GM19397 (cell line): ENCODE data around the gene PPP1R16B.
"Not testable (repeated sequence)": the region's sequence is repeated elsewhere in the genome, so short reads cannot be mapped to it uniquely, and the experiment has no call there.

Experiments
- ATAC-seq: cut with Tn5 transposase; IDR thresholded peaks from one replicate; pipeline ENCODE4 v1.9.1; 2021; ENCODE audit warnings: mild to moderate bottlenecking, moderate library complexity; ENCODE audit not compliant: unreplicated experiment

The PPP1R16B gene

GRCh38 chr20:38842558-38842981 lies 37.1 kb downstream of the PPP1R16B start:
- ATAC-seq, result peak; percentile 86

GRCh38 chr20:38843346-38843745 lies 37.8 kb downstream of the PPP1R16B start:
- no peak for ATAC-seq

DNA sequence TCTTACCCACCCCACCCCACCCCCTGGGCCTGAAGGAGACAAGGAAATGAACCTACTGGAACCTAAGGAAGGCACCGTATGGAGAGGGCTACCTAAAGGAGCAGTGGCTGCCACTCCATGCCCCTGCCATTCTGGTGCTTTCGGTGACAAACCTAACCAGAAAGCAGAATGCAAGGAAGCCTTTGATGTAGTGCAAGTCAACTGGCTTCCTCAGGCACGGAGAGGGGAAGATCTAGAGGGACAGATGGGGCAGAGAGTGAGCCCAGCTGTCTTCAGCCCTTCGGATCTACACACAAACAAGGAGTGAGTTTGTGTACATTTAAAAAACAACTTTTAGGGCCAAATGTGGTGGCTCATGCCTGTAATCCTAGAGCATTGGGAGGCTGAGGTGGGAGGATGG lies 39.5 kb downstream of the PPP1R16B start:
- no peak for ATAC-seq

- no peak for ATAC-seq
Observed at GRCh38 chr20:38847840-38848239, 42.3 kb downstream of the PPP1R16B start.

DNA sequence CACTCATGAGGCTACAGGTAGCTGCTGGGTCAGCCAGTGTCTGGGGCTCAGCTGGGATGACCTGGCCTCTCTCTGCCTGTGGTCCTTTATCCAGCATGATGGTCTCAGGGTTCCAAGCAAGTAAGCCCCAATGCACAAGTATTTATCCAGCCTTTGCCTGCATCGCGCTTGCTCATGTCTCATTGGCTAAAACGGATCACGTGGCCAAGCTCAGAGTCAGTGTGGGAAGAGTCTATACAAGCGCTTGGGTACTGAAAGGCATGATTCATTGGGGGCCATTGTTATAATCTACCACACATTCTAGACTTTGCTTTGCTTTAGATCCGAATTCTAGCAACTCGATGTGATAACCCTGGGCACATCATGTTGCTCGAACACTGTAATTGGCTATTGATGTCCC lies 48.3 kb downstream of the PPP1R16B start:
- no peak for ATAC-seq

GRCh38 chr20:38854654-38855066 lies 49.2 kb downstream of the PPP1R16B start:
- no peak for ATAC-seq

GRCh38 chr20:38855356-38855755 lies 49.9 kb downstream of the PPP1R16B start:
- ATAC-seq, result no peak

DNA sequence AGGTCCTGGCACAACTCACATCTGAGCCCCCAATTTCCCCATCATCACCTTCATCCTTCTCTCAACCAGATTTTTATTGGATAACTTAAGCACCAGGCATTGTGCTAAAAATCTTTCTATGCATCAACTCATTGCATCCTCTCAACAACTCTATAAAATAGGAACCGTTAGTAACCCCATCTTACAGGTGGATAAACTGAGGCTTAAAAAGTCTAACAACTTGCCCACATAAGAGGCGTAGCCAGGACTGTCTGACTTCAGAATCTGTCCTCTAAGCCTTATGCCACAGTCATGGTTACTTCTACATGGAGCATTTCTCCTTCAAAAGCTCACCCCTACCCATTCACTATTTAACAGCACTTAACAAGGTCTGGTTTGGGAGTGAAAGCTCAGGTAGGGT lies 51.1 kb downstream of the PPP1R16B start:
- ATAC-seq, result no peak

DNA sequence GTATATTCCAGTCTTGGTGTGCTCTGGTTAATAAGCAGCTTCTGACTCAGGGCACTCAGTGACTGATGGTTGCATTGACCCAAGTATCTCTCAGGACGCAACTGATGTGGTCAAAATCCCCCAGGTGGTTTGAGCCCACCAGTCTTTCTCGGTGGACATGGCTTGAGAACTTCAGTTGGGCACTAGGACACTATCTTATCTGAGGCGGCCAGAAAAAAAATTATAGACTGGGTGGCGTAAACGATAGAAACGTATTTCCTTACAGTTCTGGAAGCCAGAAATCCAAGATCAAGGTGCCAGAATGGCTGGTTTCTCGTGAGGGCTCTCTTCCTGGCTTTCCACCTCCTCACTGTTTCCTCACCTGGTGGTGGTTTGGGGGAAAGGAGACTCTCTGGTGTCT lies 52.2 kb downstream of the PPP1R16B start:
- ATAC-seq, result no peak

DNA sequence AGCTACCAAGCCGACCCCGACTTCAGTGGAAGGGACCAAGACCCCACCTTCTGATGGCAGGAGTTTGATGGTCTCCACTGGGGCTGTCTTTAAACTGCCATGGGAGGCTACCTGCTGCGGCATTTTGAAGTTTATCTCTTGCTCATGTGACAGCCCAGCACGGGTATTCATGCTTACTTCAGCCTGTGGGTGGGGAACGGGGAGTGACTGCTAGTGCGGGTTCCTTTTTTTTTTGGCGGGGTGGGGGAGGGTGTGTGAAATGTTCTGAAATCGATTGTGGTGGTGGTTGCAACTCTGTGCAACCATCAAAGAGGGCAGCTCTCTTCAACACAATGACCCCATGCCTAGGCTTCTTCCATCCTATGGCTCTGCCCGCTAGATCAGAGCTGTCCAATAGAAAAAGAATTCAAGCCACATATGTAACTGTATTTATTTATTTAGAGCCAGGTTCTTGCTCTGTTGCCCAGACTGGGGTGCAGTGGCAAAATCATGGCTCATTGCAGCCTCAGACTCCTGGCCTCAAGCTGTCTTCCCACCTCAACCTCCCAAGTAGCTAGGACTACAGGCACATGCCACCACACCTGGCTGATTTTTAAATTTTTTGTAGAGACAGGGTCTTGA lies 53.7 kb downstream of the PPP1R16B start:
- ATAC-seq, result no peak

GRCh38 chr20:38859857-38860256 lies 54.4 kb downstream of the PPP1R16B start:
- ATAC-seq, result not testable (repeated sequence)

DNA sequence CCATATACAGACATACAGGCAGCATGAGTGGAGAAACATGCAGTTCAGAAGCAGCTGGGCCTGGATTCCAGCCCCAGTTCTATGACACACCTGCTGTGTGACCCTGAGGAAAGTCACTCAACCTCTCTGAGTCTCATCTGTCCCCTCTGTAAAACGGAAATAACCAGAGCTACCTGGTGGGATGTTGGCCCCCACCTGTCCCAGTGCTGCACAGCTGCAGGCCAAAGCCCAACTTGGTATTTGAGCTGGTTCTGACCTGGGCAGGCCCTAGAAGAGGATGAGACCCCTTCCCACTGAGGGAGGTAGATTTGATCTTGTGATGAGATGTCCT lies 55.5 kb downstream of the PPP1R16B start:
- no peak for ATAC-seq

DNA sequence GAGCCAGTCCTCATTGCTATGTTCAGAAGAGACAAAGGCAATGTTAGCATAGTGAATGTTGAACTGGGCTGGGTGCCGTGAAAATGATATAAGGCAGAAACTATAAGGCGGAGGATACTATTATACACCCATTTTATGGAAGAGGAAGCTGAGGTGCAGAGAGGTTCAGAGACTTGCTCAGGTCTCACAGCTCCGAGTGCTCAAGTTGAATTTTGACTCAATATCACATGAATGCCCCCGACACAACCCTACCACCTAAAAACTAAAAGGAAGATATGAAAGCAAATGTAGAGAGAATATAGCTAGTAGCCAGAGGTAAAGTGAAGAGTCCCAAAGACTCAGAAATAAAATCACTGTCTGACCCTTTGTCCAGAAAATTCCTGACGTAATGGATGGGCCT lies 56.7 kb downstream of the PPP1R16B start:
- no peak for ATAC-seq

GRCh38 chr20:38863024-38863851 lies 57.7 kb downstream of the PPP1R16B start:
- ATAC-seq, result peak; percentile 70

DNA sequence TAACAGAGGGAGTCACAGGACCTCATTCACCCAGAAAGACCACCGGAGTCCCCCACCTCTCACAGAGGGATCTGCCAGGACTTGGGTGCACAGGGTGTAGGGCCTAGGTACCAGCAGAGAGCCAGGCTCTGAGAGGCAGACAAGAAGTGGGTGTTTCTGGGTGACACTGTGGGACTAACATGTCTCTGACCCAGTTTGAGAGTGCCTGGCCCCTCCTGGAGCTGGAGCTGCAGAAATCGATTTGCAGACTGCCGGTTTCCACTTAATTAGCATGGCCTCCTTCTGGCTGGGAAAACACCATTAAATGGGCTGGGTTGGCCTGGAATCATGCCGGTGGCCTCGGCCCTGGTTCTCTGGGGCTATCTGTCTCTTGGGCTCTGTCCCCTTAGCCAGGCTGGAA lies 59.2 kb downstream of the PPP1R16B start:
- ATAC-seq, result no peak

DNA sequence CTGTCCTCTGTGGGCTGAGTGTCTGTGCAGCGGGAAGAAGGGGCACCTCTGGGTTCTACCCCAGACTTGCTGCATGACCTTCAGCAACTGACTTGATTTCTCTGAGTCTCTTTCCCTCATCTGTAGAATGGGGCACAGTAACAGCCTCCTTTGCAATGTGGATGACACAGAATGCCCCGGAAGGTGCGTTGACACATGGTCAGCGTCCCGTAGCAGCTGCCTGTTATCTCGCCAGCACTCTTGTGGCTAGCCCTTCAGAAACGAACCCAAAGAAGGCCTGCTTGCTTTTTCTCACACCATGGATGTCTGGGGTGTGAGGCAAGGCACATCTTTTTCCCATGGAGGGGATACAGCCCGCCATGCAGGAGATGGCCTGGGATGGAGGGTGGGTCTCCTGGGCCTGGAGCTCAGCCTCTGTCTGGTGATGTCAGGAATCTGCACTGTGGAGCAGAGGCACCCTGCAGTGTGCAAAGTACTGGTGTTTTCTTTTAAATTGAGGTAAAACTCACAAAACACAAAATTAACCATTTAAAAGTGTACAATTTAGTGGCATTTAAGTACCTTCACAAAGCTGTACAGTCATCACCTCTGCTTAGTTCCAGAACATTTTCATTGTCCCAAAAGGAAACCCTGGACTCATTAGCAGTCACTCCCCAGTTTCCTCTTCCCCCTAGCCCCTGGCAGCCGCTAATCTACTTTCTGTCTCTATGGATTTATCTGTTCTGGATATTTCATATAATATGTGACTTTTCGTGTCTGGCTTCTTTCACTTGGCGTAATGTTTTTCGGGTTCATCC lies 61.0 kb downstream of the PPP1R16B start:
- no peak for ATAC-seq

GRCh38 chr20:38867062-38867359 lies 61.5 kb downstream of the PPP1R16B start:
- no peak for ATAC-seq

DNA sequence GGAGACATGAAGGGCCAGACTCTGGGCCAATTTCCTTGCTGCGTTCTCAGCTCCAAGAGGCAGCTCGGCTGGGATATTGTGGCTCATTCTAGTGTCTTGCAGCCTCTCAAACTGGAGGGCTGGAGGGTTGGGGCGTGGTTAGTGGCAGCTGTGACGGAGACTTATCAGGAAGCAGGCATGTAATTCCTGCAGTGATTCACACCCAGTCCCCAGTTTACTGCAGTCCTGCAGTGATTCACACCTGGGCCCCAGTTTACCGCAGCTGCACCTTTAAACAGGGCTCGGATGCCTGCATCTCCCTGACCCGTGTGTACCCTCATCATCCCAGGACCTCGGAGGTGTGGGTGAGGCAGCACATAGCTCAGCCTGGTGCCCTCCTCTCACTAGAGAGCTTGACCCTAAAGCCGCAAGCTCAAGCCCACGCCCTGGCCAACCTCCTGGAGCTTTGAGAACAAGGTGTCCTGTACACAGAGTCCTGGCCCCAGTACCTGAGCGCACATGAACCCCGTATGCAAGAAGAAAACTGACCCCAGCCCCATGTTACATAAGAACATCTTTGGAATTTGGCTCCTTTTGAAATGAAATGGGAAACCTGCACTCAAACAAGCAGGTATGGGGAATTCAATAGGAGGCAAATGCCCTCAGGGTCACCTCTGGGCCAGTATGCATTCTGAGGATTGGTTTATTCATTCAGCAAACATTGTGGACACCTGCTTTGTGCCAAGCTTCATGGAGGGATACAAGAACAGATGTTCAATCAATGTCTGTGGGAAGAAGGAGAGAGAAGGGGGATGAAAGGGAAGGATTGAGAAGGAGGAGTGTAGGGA lies 65.4 kb downstream of the PPP1R16B start:
- no peak for ATAC-seq

DNA sequence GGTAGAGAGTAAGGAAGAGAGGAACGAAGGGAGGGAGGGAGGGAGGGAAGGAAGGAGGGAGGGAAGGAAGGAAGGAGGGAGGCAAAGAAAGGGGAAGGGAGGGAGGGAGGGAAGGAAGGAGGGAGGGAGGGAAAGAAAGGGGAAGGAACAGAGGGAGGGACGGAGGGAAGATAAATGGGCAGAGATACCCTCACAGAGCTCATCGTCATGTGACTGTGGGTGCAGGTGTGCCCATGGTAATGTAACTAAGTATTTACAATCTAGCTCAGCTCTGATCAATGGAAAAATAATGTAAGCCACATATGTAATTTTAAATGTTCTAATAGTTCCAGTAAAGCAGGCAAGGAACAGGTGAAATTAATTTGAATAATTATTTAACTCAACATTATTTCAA lies 66.1 kb downstream of the PPP1R16B start:
- no peak for ATAC-seq

- no peak for ATAC-seq
Observed at GRCh38 chr20:38872036-38872435, 66.5 kb downstream of the PPP1R16B start.

DNA sequence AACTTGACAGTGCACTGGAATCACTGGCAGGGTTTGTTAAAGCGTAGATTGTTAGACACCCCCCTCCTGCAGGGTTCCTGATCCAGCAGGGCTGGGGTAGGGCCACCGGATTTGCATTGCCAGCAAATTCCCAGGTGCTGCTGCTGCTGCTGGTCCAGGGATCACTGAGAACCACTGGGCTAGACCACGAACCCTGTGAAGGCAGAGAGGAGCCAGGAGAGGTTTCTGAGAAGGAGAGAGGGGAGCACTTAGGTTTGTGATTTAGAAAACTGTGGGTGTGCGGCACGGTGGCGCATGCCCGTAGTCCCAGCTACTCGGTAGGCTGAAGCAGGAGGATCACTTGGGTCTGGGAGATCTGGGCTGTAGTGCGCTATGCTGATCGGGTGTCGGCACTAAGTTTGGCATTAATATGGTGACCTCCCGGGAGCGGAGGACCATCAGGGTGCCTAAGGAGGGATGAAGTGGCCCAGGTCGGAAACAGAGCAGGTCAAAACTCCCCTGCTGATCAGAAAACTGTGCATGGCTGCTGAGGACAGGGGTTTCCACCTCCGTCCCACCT lies 67.1 kb downstream of the PPP1R16B start:
- ATAC-seq, result no peak
